ENCODE measurements around the gene OS9.

The OS9 gene

DNA sequence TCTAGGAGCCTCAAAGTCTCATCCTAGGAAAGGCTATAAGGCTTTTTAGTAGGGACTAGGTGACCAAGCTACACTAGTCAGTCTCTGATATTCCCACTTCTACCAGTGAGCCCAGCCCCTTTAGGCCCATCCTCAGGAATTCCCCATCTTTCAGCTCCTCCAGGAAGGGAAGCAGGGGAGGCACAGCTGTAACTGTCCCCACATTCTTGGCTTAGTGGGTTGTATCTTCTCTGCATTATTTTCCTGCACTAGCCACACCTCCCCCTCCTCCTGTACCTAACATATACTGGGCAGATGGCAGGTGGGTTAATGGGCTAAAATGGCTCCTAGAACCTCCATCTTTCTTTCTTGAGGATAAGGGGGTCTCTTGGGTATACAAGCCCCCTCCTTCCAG, 73.4 kb downstream of the OS9 start:
- DNase-seq (ENCODE audit: low spot score): no peak

DNA sequence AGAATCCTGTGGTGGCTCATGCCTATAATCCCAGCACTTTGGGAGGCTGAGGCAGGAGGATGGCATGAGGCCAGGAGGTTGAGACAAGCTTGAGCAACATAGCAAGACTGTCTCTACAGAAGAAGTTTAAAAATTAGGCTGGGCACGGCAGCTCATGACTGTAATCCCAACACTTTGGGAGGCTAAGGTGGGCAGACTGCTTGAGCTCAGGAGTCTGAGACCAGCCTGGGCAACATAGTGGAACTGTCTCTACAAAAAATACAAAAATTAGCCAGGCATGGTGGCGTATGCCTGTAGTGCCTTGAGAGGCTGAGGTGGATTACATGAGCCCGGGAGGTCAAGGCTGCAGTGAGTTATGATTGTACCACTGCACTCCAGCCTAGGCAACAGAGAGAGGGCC, 73.9 kb downstream of the OS9 start:
- DNase-seq (ENCODE audit: low spot score): no peak

DNA sequence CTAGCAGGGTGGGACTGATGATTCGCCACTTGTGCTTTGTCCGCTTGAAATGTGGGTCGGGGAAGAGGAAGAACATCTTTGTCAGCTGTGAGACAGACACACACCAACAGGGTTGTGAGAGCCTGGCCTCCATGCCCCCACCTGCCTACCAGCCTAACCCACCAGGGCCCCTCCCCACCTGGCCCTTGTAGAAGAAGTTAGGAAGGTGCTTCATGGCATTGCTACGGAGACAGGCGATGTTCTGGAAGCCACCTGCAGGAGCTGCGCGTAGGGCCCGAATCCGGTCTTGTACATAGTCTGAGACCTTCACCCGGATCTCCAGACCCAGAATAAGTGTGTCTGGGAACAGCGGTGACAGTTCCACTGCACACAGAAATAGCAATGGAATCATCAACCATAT, 75.7 kb downstream of the OS9 start:
- DNase-seq (ENCODE audit: low spot score): no peak

DNA sequence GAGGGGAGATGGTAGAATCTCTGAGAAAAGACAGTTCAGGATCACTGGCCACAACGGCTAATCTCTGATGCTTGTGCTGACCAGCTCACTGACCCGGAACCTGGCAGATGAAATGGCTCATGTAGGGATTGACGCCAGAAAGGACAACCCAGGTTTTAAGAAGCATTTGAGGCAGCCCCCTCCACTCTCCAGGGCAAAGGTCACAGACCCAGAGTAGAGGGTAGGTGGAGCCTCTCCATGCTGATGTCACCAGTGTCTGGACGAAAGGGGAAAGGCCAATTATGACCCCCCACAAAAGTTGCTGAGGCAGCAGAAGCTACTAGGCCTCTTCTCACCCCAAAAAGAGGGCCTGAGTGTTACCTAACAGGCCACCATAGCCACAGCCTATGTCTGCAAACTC, 76.8 kb downstream of the OS9 start:
- DNase-seq (ENCODE audit: low spot score): no peak
